Glomerular visceral epithelial cell (primary cell): Measurements from ENCODE around the gene HDLBP.
A peak's percentile ranks its signal among the peaks of the same experiment; 100 is the strongest.

Experiments used
- DNase-seq: peaks from one replicate; pipeline ENCODE4 v3.0.0-alpha.2; 2016; ENCODE audit errors: extremely low spot score

Gene HDLBP

GRCh38 chr2:241315093-241315878 is at the start of gene HDLBP:
Gene HDLBP, minus strand, starts transcription at chr2:241315672. Its CDS starts 48,803 bp downstream, at chr2:241266869.
- DNase-seq = peak; percentile 100

GRCh38 chr2:241364781-241365180 is 49.3 kb upstream of the HDLBP start:
- no peak for DNase-seq

- DNase-seq = peak; percentile 40
These were observed 48.0 kb upstream of the HDLBP start for GRCh38 chr2:241363426-241363825.

- no peak for DNase-seq
These were observed 44.1 kb upstream of the HDLBP start for GRCh38 chr2:241359481-241360045.

- no peak for DNase-seq
These were observed 43.0 kb upstream of the HDLBP start for GRCh38 chr2:241358470-241358869.

GRCh38 chr2:241357531-241357930 is 42.1 kb upstream of the HDLBP start:
- no peak for DNase-seq

GRCh38 chr2:241356871-241357260 is 41.4 kb upstream of the HDLBP start:
- peak; percentile 9 for DNase-seq

GRCh38 chr2:241355983-241356870 is 40.8 kb upstream of the HDLBP start, which contains the start of gene FARP2:
Gene FARP2, plus strand, starts transcription at chr2:241356285. Its CDS starts 16,823 bp downstream, at chr2:241373108.
- DNase-seq = peak; percentile 100

- peak; percentile 86 for DNase-seq
These were observed 39.5 kb upstream of the HDLBP start for GRCh38 chr2:241354668-241355658.

GRCh38 chr2:241352227-241352626 is 36.8 kb upstream of the HDLBP start:
- DNase-seq = no peak

- DNase-seq = peak; percentile 78
These were observed 36.2 kb upstream of the HDLBP start for GRCh38 chr2:241351640-241352031.

- peak; percentile 64 for DNase-seq
These were observed 35.6 kb upstream of the HDLBP start for GRCh38 chr2:241350878-241351639.

GRCh38 chr2:241350530-241350877 is 35.0 kb upstream of the HDLBP start:
- peak; percentile 12 for DNase-seq

GRCh38 chr2:241349941-241350340 is 34.5 kb upstream of the HDLBP start:
- no peak for DNase-seq

GRCh38 chr2:241344925-241345651 is 29.6 kb upstream of the HDLBP start:
- DNase-seq = no peak

- DNase-seq = no peak
These were observed 25.2 kb upstream of the HDLBP start for GRCh38 chr2:241340631-241341163.

GRCh38 chr2:241339839-241340630 is 24.6 kb upstream of the HDLBP start:
- DNase-seq = no peak

- no peak for DNase-seq
These were observed 19.3 kb upstream of the HDLBP start for GRCh38 chr2:241334813-241335212.

- no peak for DNase-seq
These were observed 15.1 kb upstream of the HDLBP start for GRCh38 chr2:241330616-241330981.
